Endothelial cell of umbilical vein (primary cell): ENCODE results near the gene AMOT. TPM values are rescaled to one million over a fixed set of nuclear protein-coding genes. Genes with fewer than 3 reads are reported as not detected.

Experiments
- BruUV-seq: library from RNA; stranded (reverse); fragments of 400-500 nt; replicated peaks from 2 replicates; lab custom pipeline; 2021; lab: Mats Ljungman, UMichigan
- CTCF ChIA-PET: fragments of 300-600, 350-600 bp; sonication (Branson Sonifier 250); formaldehyde crosslinking; loops from one replicate; lab custom pipeline; 2021; ENCODE audit warnings: antibody characterized with exemption, inconsistent platforms; lab: Charles Lee
- POLR2A ChIA-PET: fragments of 300-600, 350-600 bp; sonication (Branson Sonifier 250); formaldehyde crosslinking; loops from one replicate; lab custom pipeline; 2021; ENCODE audit warnings: antibody characterized with exemption, inconsistent platforms; lab: Charles Lee
- DNase-seq: peaks from one replicate; pipeline ENCODE4 v3.0.0-alpha.2; 2011; ENCODE audit warnings: low read depth, low spot score
- FAIRE-seq: peaks from 2 replicates; lab custom pipeline; 2011; peaks lifted over from hg19 to GRCh38; lab: Jason Lieb, UNC
- H2AFZ ChIP-seq: 2 replicates; pipeline ENCODE4 v1.6.0; 2012; ENCODE audit warnings: low read depth, low read length, control low read depth, inconsistent platforms
- H3K27ac ChIP-seq: 2 replicates; pipeline ENCODE4 v1.5.1; 2011; ENCODE audit warnings: low read depth, mild to moderate bottlenecking, control low read depth, low read length, moderate library complexity; ENCODE audit not compliant: insufficient read depth
- H3K27me3 ChIP-seq, 2 experiments: 2 replicates each; pipeline versions ENCODE4 v1.6.0 to v1.6.1; 2011; ENCODE audit warnings: low read length in 2 of 2, mixed read lengths in 1 of 2; ENCODE audit not compliant: control insufficient read depth in 2 of 2, insufficient read depth in 2 of 2
- H3K36me3 ChIP-seq, 2 experiments: 2 replicates in 1 of 2; 3 replicates in 1 of 2; pipeline ENCODE4 v1.5.1; 2011; ENCODE audit warnings: low read length in 2 of 2, mild to moderate bottlenecking in 1 of 2, moderate library complexity in 1 of 2; ENCODE audit not compliant: control insufficient read depth in 2 of 2, insufficient read depth in 2 of 2; ENCODE audit errors: extremely low read depth in 1 of 2
- H3K4me1 ChIP-seq: 3 replicates; pipeline ENCODE4 v1.5.1; 2011; ENCODE audit warnings: mild to moderate bottlenecking, low read length; ENCODE audit not compliant: control insufficient read depth, insufficient read depth; ENCODE audit errors: extremely low read depth
- H3K4me2 ChIP-seq: 2 replicates; pipeline ENCODE4 v1.6.1; 2011; ENCODE audit warnings: low read length, control low read depth, mixed read lengths; ENCODE audit not compliant: insufficient read depth
- H3K4me3 ChIP-seq, 3 experiments: fragments of 200-600 bp in 1 of 3; sonication (generic), shearing (Covaris generic) in 1 of 3; replicated peaks in 1 of 3; 2 replicates each; pipeline ENCODE4 v1.5.1; 2011 to 2016; ENCODE audit warnings: control low read depth in 3 of 3, low read length in 3 of 3, mild to moderate bottlenecking in 2 of 3, inconsistent platforms in 1 of 3, low read depth in 1 of 3, moderate library complexity in 1 of 3; ENCODE audit not compliant: insufficient read depth in 1 of 3
- H3K79me2 ChIP-seq: 2 replicates; pipeline ENCODE4 v1.6.0; 2012; ENCODE audit warnings: low read length, inconsistent platforms; ENCODE audit not compliant: control insufficient read depth, insufficient read depth
- H3K9ac ChIP-seq: replicated peaks from 2 replicates; pipeline ENCODE3; 2011; ENCODE audit warnings: low read length, control low read depth; ENCODE audit not compliant: insufficient read depth; ENCODE audit errors: extremely low read depth
- H3K9me1 ChIP-seq: replicated peaks from 3 replicates; pipeline ENCODE4 v1.6.0; 2011; ENCODE audit warnings: mild to moderate bottlenecking, low read length; ENCODE audit not compliant: control insufficient read depth, insufficient read depth; ENCODE audit errors: extremely low read depth
- H3K9me3 ChIP-seq: replicated peaks from 2 replicates; pipeline ENCODE4 v1.5.1; 2012; ENCODE audit warnings: low read length, inconsistent platforms; ENCODE audit not compliant: control insufficient read depth, insufficient read depth
- H4K20me1 ChIP-seq: replicated peaks from 2 replicates; pipeline ENCODE3; 2011; ENCODE audit warnings: mild to moderate bottlenecking, low read length; ENCODE audit not compliant: control insufficient read depth, insufficient read depth; ENCODE audit errors: extremely low read depth
- CTCF ChIP-seq, 2 donors: IDR thresholded peaks; 1 replicate in 1 of 2; 2 replicates in 1 of 2; pipeline ENCODE4 v1.5.1; 2011; ENCODE audit warnings: low read length in 2 of 2, mild to moderate bottlenecking in 2 of 2, moderate library complexity in 2 of 2, control low read depth in 1 of 2, inconsistent platforms in 1 of 2, low read depth in 1 of 2; ENCODE audit not compliant: insufficient read depth in 1 of 2; ENCODE audit errors: extremely low read depth in 1 of 2
- EZH2 ChIP-seq: IDR thresholded peaks from 2 replicates; pipeline ENCODE4 v1.6.1; 2012; ENCODE audit warnings: borderline replicate concordance, low read depth, mild to moderate bottlenecking, moderate library complexity, low read length, inconsistent platforms; ENCODE audit not compliant: severe bottlenecking
- FOS ChIP-seq: IDR thresholded peaks from 2 replicates; pipeline ENCODE4 v1.6.1; 2011; ENCODE audit warnings: mild to moderate bottlenecking, low read length, moderate library complexity, borderline replicate concordance; ENCODE audit not compliant: insufficient read depth
- GATA2 ChIP-seq: IDR thresholded peaks from 2 replicates; pipeline ENCODE4 v1.7.0; 2011; ENCODE audit warnings: low read depth, mild to moderate bottlenecking, moderate library complexity, mixed read lengths, low read length; ENCODE audit not compliant: insufficient read length, insufficient read depth
- JUN ChIP-seq: IDR thresholded peaks from 2 replicates; pipeline ENCODE4 v1.6.1; 2011; ENCODE audit warnings: borderline replicate concordance, low read depth; ENCODE audit not compliant: insufficient read length, insufficient read depth
- MAX ChIP-seq: IDR thresholded peaks from 2 replicates; pipeline ENCODE4 v1.6.1; 2011; ENCODE audit not compliant: insufficient read depth, insufficient read length
- MYC ChIP-seq: IDR thresholded peaks from one replicate; pipeline ENCODE4 v1.6.1; 2011; ENCODE audit warnings: mild to moderate bottlenecking, low read depth, low read length
- POLR2A ChIP-seq: IDR thresholded peaks from 2 replicates; pipeline ENCODE4 v1.6.1; 2012; ENCODE audit warnings: low read depth, mild to moderate bottlenecking, control low read depth, low read length
- POLR2AphosphoS5 ChIP-seq: IDR thresholded peaks from 2 replicates; pipeline ENCODE4 v1.6.1; 2012; ENCODE audit warnings: low read depth, mild to moderate bottlenecking, control low read depth, low read length, moderate library complexity; ENCODE audit not compliant: insufficient read depth
- dilution Hi-C: fragments of 300-500 bp; cut with MboI; formaldehyde crosslinking; loops from one replicate; pipeline ENCODE4 v1.15.0; 2019; ENCODE audit warnings: low sequenced_read_pairs; ENCODE audit not compliant: extremely low pct_ligation_motif_present
- intact Hi-C: fragments of 100-400 bp; cut with micrococcal nuclease; formaldehyde crosslinking; loops from one replicate; pipeline ENCODE4 v1.10.0; 2022
- polyA plus RNA-seq, 4 experiments: library from polyadenylated mRNA; depleted of rRNA in 3 of 4; stranded (reverse) in 3 of 4; unstranded in 1 of 4; fragments of >200 nt; gene quantifications; 2 replicates each; pipeline versions ENCODE4 v1.2.1 to v1.2.3, GENCODE V29; 2011 to 2012; ENCODE audit warnings: missing spikeins in 1 of 4
- total RNA-seq: library from RNA; stranded (reverse); gene quantifications from 2 replicates; pipeline ENCODE4 v1.2.3, GENCODE V29; 2021

Gene AMOT
- total and polyA plus RNA-seq, 2 donors (not counting 3 experiments of a cell fraction or from before 2014, with no cell fraction given), result 0.68 to 3.5 TPM

- intact Hi-C loops, result no loop called here
- Histone ChIP-seq H3K4me3 (no peak overlapping the region), H4K20me1 (no peaks in the 10 kb centered on the region), H3K9me3 (no peaks in the 10 kb centered on the region), H2AFZ (no peak overlapping the region), H3K4me2 (no peak overlapping the region), H3K36me3 (no peaks in the 10 kb centered on the region), H3K9ac (no peak overlapping the region), H3K27me3 (no peaks in the 10 kb centered on the region), H3K79me2 (no peaks in the 10 kb centered on the region), H3K9me1 (no peaks in the 10 kb centered on the region), H3K27ac (no peak overlapping the region), H3K4me1 (no peaks in the 10 kb centered on the region)
- ChIA-PET POLR2A (no interaction called here), CTCF (no interaction called here)
- FAIRE-seq, result no peak
- TF ChIP-seq FOS, result no peak
- no peak for TF ChIP-seq CTCF (IDR thresholded peaks at IDR 0.05; ENCODE audit: extremely low read depth in 1 of 2, insufficient read depth in 1 of 2, low read depth in 1 of 2, low read length in 2 of 2)
- no peak for TF ChIP-seq POLR2A
- no peak for TF ChIP-seq MYC
- dilution Hi-C loops, result no loop called here
- no TSS peak for BruUV-seq
- DNase-seq, result no peak
Measured at GRCh38 chrX:112753116-112753515, 87.5 kb downstream of the AMOT start.

- Histone ChIP-seq H3K4me2 (no peak overlapping the region), H2AFZ (no peak overlapping the region), H3K9me3 (no peaks in the 10 kb centered on the region), H3K4me3 (no peak overlapping the region), H3K4me1 (no peaks in the 10 kb centered on the region), H4K20me1 (no peaks in the 10 kb centered on the region), H3K9ac (no peak overlapping the region), H3K27ac (no peak overlapping the region), H3K27me3 (no peaks in the 10 kb centered on the region), H3K9me1 (no peaks in the 10 kb centered on the region), H3K36me3 (no peaks in the 10 kb centered on the region), H3K79me2 (no peaks in the 10 kb centered on the region)
- dilution Hi-C loops (no loop called here), intact Hi-C loops (no loop called here)
- no peak for DNase-seq
- ChIA-PET CTCF (no interaction called here), POLR2A (no interaction called here)
- BruUV-seq, result no TSS peak
- FAIRE-seq, result no peak
- TF ChIP-seq FOS (no peak), EZH2 (no peak), GATA2 (no peak), POLR2A (no peak), POLR2AphosphoS5 (no peak), MAX (no peak), JUN (no peak), MYC (no peak), CTCF (IDR thresholded peaks at IDR 0.05; ENCODE audit: extremely low read depth in 1 of 2, insufficient read depth in 1 of 2, low read depth in 1 of 2, low read length in 2 of 2) (no peak)
Measured at GRCh38 chrX:112751076-112751475, 89.6 kb downstream of the AMOT start.
